Ovary (tissue), 9 donors: ENCODE results near the gene SMDT1. TPM values are rescaled to one million over a fixed set of nuclear protein-coding genes. Genes with fewer than 3 reads are reported as not detected.
A peak's percentile ranks its signal among the peaks of the same experiment; 100 is the strongest.
"Not testable (repeated sequence)": the region's sequence is repeated elsewhere in the genome, so short reads cannot be mapped to it uniquely, and the experiment has no call there.

Experiments
- DNase-seq, 5 donors: peaks; one replicate each; pipeline ENCODE4 v3.0.0-alpha.2; 2019 to 2020
- H3K27ac ChIP-seq, 2 donors: fragments of 200-600 bp; one replicate each; pipeline versions ENCODE4 v1.5.1 to v1.8.0; 2019 to 2022
- H3K27me3 ChIP-seq: fragments of 200-600 bp; one replicate; pipeline ENCODE4 v1.8.0; 2022
- H3K36me3 ChIP-seq: fragments of 200-600 bp; sonication (generic); one replicate; pipeline ENCODE4 v1.5.1; 2019
- H3K4me1 ChIP-seq: one replicate; pipeline ENCODE4 v1.8.1; 2013; ENCODE audit warnings: mild to moderate bottlenecking, moderate library complexity; ENCODE audit not compliant: insufficient read depth
- H3K4me3 ChIP-seq: fragments of 200-600 bp; sonication (generic); one replicate; pipeline ENCODE4 v1.5.1; 2017
- H3K9me3 ChIP-seq, 2 donors: fragments of 200-600 bp in 1 of 2; sonication (generic) in 1 of 2; one replicate each; pipeline versions ENCODE4 v1.5.1 to v1.8.1; 2013 to 2019; ENCODE audit warnings: mild to moderate bottlenecking in 1 of 2, moderate library complexity in 1 of 2
- CTCF ChIP-seq, 3 donors: fragments of 450-650 bp in 2 of 3; fragments of 200-600 bp in 1 of 3; IDR thresholded peaks; one replicate each; pipeline versions ENCODE4 v1.5.1 to v1.8.0; 2016 to 2022; ENCODE audit warnings: antibody characterized with exemption in 3 of 3, mild to moderate bottlenecking in 1 of 3
- EP300 ChIP-seq: sonication (generic); formaldehyde crosslinking; IDR thresholded peaks from one replicate; pipeline ENCODE4 v1.6.1; 2017; ENCODE audit warnings: antibody characterized with exemption
- POLR2A ChIP-seq: fragments of 450-650 bp; IDR thresholded peaks from one replicate; pipeline ENCODE4 v1.6.1; 2017; ENCODE audit warnings: antibody characterized with exemption, mild to moderate bottlenecking, moderate library complexity
- WGBS, 3 donors: extraction: QIAGEN DNeasy Blood & Tissue Kit in 1 of 3; methylation state at CpG; one replicate each; pipeline versions ENCODE4 v1.1.5 to v1.1.7; 2013 to 2017; 5-methylcytosine and 5-hydroxymethylcytosine counted together
- intact Hi-C, 4 donors: fragments of 100-400 bp; cut with DNase I; formaldehyde crosslinking; loops; one replicate each; pipeline versions ENCODE4 v1.11.0 to v1.15.1; 2022 to 2023
- polyA plus RNA-seq, 2 donors: library from polyadenylated mRNA; stranded (reverse); fragments of 200-250 nt in 1 of 2; fragments of 350-450 nt in 1 of 2; fragmentation: Illumina TruSeq in 1 of 2; extraction: RNeasy Lipid Tissue Mini Kit (QIAGEN cat#74804) in 1 of 2; gene quantifications; one replicate each; pipeline ENCODE4 v1.2.3, GENCODE V29; 2013 to 2014
- total RNA-seq, 7 donors: library from RNA; depleted of rRNA in 2 of 7; stranded (reverse); fragments of >200 nt in 2 of 7; fragmentation: NEBNext Ultra II Directional in 3 of 7; extraction: Animal tissue kit (Norgen Biotek cat#: 25700) in 3 of 7; gene quantifications; one replicate each; pipeline versions ENCODE4 v1.1.0 to v1.2.4, GENCODE V29; 2016 to 2023
- donor health status: DM: no; HTN: no; CAD: no; lungs with moderate emphysema.
- donor health status: DM: no; HTN: no; CAD: no.
- donor health status: Bipolar disorder and iron deficiency.
- donor health status: DM: yes; HTN: yes; CAD: no.
- donor health status: DM: no; HTN: no; CAD: no.
- donor health status: DM: yes; HTN: yes; CAD: no.

Gene SMDT1
- total and polyA plus RNA-seq, 9 donors: 26.3 to 287 (median 130) TPM

GRCh38 chr22:42067671-42068251, 11.7 kb upstream of the SMDT1 start:
- 86 to 92% (median 90%) methylated on average over 14 of the region's 14 CpGs for WGBS, 3 donors
- H3K9me3 ChIP-seq: no peaks in the 10 kb centered on the region
- TF ChIP-seq EP300: no peak
- no peak for TF ChIP-seq CTCF (IDR thresholded peaks at IDR 0.05)
- no peak for TF ChIP-seq POLR2A
- H3K27me3 ChIP-seq: no peaks in the 10 kb centered on the region
- intact Hi-C loops: no loop called here
- H3K27ac ChIP-seq: no peak overlapping the region
- DNase-seq: peak in 1 of 5 donors; percentile 15
- H3K4me3 ChIP-seq: no peak overlapping the region
- H3K36me3 ChIP-seq: no peaks in the 10 kb centered on the region
- no peaks in the 10 kb centered on the region for H3K4me1 ChIP-seq

GRCh38 chr22:42068291-42068690, 11.2 kb upstream of the SMDT1 start:
- Histone ChIP-seq H3K27ac (no peak overlapping the region), H3K27me3 (no peaks in the 10 kb centered on the region), H3K9me3 (no peaks in the 10 kb centered on the region), H3K4me1 (no peaks in the 10 kb centered on the region), H3K36me3 (no peaks in the 10 kb centered on the region), H3K4me3 (no peak overlapping the region)
- intact Hi-C loops: no loop called here
- TF ChIP-seq CTCF (IDR thresholded peaks at IDR 0.05) (no peak), EP300 (no peak), POLR2A (no peak)
- WGBS, 3 donors: 94 to 96% (median 95%) methylated on average over 4 of the region's 4 CpGs
- DNase-seq: peak in 1 of 5 donors; percentile 13

- Histone ChIP-seq H3K27ac (peak overlapping the region; percentile 58 to 89), H3K4me1 (peaks cover 5% of the 10 kb centered on the region), H3K9me3 (no peaks in the 10 kb centered on the region), H3K36me3 (no peaks in the 10 kb centered on the region), H3K27me3 (no peaks in the 10 kb centered on the region), H3K4me3 (peak overlapping the region; percentile 66)
- intact Hi-C loops: no loop called here
- DNase-seq: peak in 1 of 5 donors; percentile 23
- WGBS, 3 donors: 13 to 20% (median 17%) methylated on average over 19 of the region's 19 CpGs
- TF ChIP-seq EP300: no peak
- no peak for TF ChIP-seq POLR2A
- no peak for TF ChIP-seq CTCF (IDR thresholded peaks at IDR 0.05)
These were observed 9.5 kb upstream of the SMDT1 start for GRCh38 chr22:42069801-42070516.

GRCh38 chr22:42070517-42071422, 8.7 kb upstream of the SMDT1 start, which contains the start of gene NAGA:
Gene NAGA, minus strand, starts transcription at chr22:42070812. Its CDS starts 515 bp downstream, at chr22:42070297.
- Histone ChIP-seq H3K27ac (peak within 1 kb of the TSS; percentile 58 to 89), H3K4me1 (peaks cover 5% of the 10 kb centered on the region), H3K27me3 (no peaks in the 10 kb centered on the region), H3K36me3 (no peaks in the 10 kb centered on the region), H3K4me3 (peak within 1 kb of the TSS; percentile 66), H3K9me3 (no peaks in the 10 kb centered on the region)
- TF ChIP-seq EP300 (no peak), CTCF (IDR thresholded peaks at IDR 0.05) (peak in 1 of 3 donors; percentile 35), POLR2A (peak; percentile 95)
- 0 to 1% (median 1%) methylated on average over 46 to 56 of the region's 56 CpGs for WGBS, 3 donors
- intact Hi-C loops: no loop called here
- DNase-seq: peak; percentile 93 to 96 (median 96)

GRCh38 chr22:42071508-42071907, 8.0 kb upstream of the SMDT1 start:
- peak in 1 of 5 donors; percentile 11 for DNase-seq
- 34 to 41% (median 38%) methylated on average over 7 of the region's 7 CpGs for WGBS, 3 donors
- H3K4me1 ChIP-seq, H3K27me3 ChIP-seq, H3K36me3 ChIP-seq, H3K9me3 ChIP-seq, intact Hi-C loops: not testable (repeated sequence)
- peak overlapping the region; percentile 66 for H3K4me3 ChIP-seq
- peak overlapping the region; percentile 58 to 89 for H3K27ac ChIP-seq
